ENCODE data around the gene SPRED2. TPM values are rescaled to one million over a fixed set of nuclear protein-coding genes. Genes with fewer than 3 reads are reported as not detected.
A peak's percentile ranks its signal among the peaks of the same experiment; 100 is the strongest.

SPRED2 gene
- total and polyA plus RNA-seq, 2 experiments from 2014 or later, result 19.7 to 20.3 TPM

DNA sequence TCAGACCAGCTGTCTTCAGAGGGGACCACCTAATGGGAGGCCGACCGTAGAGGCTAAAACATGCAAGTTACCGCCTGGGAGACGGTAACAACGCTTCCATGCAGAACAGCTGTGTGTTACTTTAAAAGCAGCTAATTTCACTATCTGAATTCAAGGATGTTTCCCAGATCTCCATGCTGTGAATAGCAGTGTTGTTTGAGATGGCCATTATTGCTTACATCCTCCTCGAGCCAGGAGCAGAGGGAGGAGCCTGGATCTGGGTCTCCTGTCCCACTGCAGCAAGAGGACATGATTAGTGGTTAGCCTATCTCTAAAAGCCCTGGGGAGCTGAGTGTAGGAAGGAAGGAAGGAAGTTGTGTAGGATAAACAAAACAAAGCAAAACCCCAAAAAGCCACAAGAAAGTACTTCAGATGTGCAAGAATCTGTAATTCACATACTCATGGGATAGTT lies 153.8 kb downstream of the SPRED2 start:
- H3K4me2 ChIP-seq (ENCODE audit: unreplicated experiment), result no peak overlapping the region
- H2AFZ ChIP-seq, result no peak overlapping the region
- no peaks in the 10 kb centered on the region for H3K9me3 ChIP-seq (ENCODE audit: low read depth)
- DNase-seq, result no peak
- no peak overlapping the region for H3K27ac ChIP-seq
- 72 to 75% methylated on average over 6 of the region's 6 CpGs for WGBS, 2 experiments (ENCODE audit: low coverage in 1 of 2, low lambda C conversion rate in 2 of 2, missing lambda C conversion rate in 2 of 2)
- H3K4me3 ChIP-seq, result no peak overlapping the region
- in situ Hi-C loops (cut with MboI), result no loop called here
- H3K79me2 ChIP-seq (ENCODE audit: insufficient read depth), result no peaks in the 10 kb centered on the region
- TF ChIP-seq EZH2phosphoT487 (IDR thresholded peaks at IDR 0.05; ENCODE audit: insufficient read depth, low read depth) (no peak), EZH2 (IDR thresholded peaks at IDR 0.05; ENCODE audit: insufficient read depth, poor library complexity, severe bottlenecking) (no peak)
- H3K9me2 ChIP-seq (ENCODE audit: insufficient read depth), result no peaks in the 10 kb centered on the region
- peaks cover 11% of the 10 kb centered on the region for H3K36me3 ChIP-seq (ENCODE audit: low read depth)
- H3K4me1 ChIP-seq (ENCODE audit: insufficient read depth), result peaks cover 5% of the 10 kb centered on the region; the same call in 1 of the 2 replicates
- H3F3A ChIP-seq (ENCODE audit: insufficient read depth), result peaks cover 39% of the 10 kb centered on the region
- H3K27me3 ChIP-seq (replicated peaks; ENCODE audit: insufficient read depth), result no peaks in the 10 kb centered on the region
- no peak overlapping the region for H3K9ac ChIP-seq
- H4K20me1 ChIP-seq (ENCODE audit: insufficient read depth), result no peaks in the 10 kb centered on the region

DNA sequence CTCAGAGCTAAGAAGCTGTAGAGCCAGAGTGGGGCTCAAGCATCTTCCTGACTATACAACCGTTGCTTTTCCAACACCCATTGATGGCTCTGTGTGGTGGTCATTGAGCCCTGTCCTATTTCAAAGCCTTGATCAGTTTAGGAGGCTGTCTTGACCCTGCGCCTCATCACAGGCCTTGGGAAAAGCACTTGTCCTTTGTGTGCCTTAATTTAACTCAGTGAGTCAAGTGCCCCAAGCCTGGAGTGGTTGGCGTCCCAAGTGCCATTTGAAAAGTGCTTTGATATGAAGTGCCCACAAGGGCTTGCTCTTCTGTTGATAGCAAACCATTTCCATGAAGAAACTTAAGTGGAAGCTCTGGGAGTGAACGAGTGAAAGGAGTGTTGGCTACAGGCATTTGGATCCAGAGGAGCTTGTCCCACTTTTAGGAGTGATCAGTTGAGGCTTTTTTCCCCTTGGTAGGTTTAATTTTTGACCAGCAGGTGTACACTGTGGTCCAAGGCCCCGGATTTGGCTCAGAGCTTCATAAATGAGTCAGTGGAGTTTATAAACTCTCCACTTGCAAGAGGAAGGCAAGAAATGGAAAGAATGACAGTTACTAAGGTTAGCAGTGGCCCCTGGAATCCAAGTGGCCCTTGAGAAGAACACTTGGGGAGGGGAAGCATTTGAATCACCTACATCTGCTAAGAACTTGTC lies 154.5 kb downstream of the SPRED2 start:
- WGBS, 2 experiments (ENCODE audit: low coverage in 1 of 2, low lambda C conversion rate in 2 of 2, missing lambda C conversion rate in 2 of 2), result 77 to 83% methylated on average over 5 of the region's 5 CpGs
- Histone ChIP-seq H3K79me2 (ENCODE audit: insufficient read depth) (no peaks in the 10 kb centered on the region), H3K9me2 (ENCODE audit: insufficient read depth) (no peaks in the 10 kb centered on the region), H3K27ac (no peak overlapping the region), H3K9me3 (ENCODE audit: low read depth) (no peaks in the 10 kb centered on the region), H3K36me3 (ENCODE audit: low read depth) (peaks cover 15% of the 10 kb centered on the region), H3K27me3 (replicated peaks; ENCODE audit: insufficient read depth) (no peaks in the 10 kb centered on the region), H3F3A (ENCODE audit: insufficient read depth) (peaks cover 41% of the 10 kb centered on the region), H3K9ac (no peak overlapping the region), H4K20me1 (ENCODE audit: insufficient read depth) (no peaks in the 10 kb centered on the region), H3K4me3 (no peak overlapping the region), H3K4me1 (ENCODE audit: insufficient read depth) (peaks cover 5% of the 10 kb centered on the region; the same call in 1 of the 2 replicates), H2AFZ (no peak overlapping the region), H3K4me2 (ENCODE audit: unreplicated experiment) (no peak overlapping the region)
- peak; percentile 57 for DNase-seq
- in situ Hi-C loops (cut with MboI), result no loop called here
- TF ChIP-seq EZH2phosphoT487 (IDR thresholded peaks at IDR 0.05; ENCODE audit: insufficient read depth, low read depth), result no peak
- no peak for TF ChIP-seq EZH2 (IDR thresholded peaks at IDR 0.05; ENCODE audit: insufficient read depth, poor library complexity, severe bottlenecking)

DNA sequence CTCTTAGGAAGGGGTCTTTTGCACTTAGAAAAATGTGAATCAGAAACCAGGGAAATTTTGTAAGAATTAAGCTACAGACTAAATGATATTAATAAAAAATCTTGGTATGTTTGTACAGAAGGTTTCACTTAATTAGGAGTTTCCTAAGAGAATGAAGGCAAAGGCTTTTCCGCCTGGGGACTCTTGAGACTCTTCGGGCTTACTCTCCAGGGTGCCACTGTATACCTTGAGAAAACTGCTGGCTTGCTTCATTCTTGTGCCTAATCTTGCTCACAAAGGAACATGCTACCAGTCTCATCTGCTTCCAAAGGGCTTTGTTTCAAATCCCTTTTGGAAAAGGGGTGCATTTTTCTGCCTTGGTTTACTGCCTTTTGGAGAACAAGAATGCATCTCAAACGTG lies 155.3 kb downstream of the SPRED2 start:
- H3F3A ChIP-seq (ENCODE audit: insufficient read depth), result peaks cover 47% of the 10 kb centered on the region
- H3K27me3 ChIP-seq (replicated peaks; ENCODE audit: insufficient read depth), result no peaks in the 10 kb centered on the region
- peaks cover 5% of the 10 kb centered on the region; the same call in 1 of the 2 replicates for H3K4me1 ChIP-seq (ENCODE audit: insufficient read depth)
- TF ChIP-seq EZH2phosphoT487 (IDR thresholded peaks at IDR 0.05; ENCODE audit: insufficient read depth, low read depth), result no peak
- TF ChIP-seq EZH2 (IDR thresholded peaks at IDR 0.05; ENCODE audit: insufficient read depth, poor library complexity, severe bottlenecking), result no peak
- no peak overlapping the region for H3K9ac ChIP-seq
- 71 to 73% methylated on average over 3 of the region's 3 CpGs for WGBS, 2 experiments (ENCODE audit: low coverage in 1 of 2, low lambda C conversion rate in 2 of 2, missing lambda C conversion rate in 2 of 2)
- no peak overlapping the region for H3K4me3 ChIP-seq
- H3K79me2 ChIP-seq (ENCODE audit: insufficient read depth), result no peaks in the 10 kb centered on the region
- in situ Hi-C loops (cut with MboI), result no loop called here
- H2AFZ ChIP-seq, result no peak overlapping the region
- no peaks in the 10 kb centered on the region for H4K20me1 ChIP-seq (ENCODE audit: insufficient read depth)
- no peak overlapping the region for H3K27ac ChIP-seq
- DNase-seq, result no peak
- no peaks in the 10 kb centered on the region for H3K9me2 ChIP-seq (ENCODE audit: insufficient read depth)
- H3K9me3 ChIP-seq (ENCODE audit: low read depth), result no peaks in the 10 kb centered on the region
- H3K36me3 ChIP-seq (ENCODE audit: low read depth), result peaks cover 24% of the 10 kb centered on the region
- H3K4me2 ChIP-seq (ENCODE audit: unreplicated experiment), result no peak overlapping the region

GRCh38 chr2:65276609-65277008 lies 155.8 kb downstream of the SPRED2 start:
- in situ Hi-C loops (cut with MboI), result no loop called here
- peaks cover 5% of the 10 kb centered on the region; the same call in 1 of the 2 replicates for H3K4me1 ChIP-seq (ENCODE audit: insufficient read depth)
- no peak overlapping the region for H3K4me2 ChIP-seq (ENCODE audit: unreplicated experiment)
- H3K27me3 ChIP-seq (replicated peaks; ENCODE audit: insufficient read depth), result no peaks in the 10 kb centered on the region
- TF ChIP-seq EZH2phosphoT487 (IDR thresholded peaks at IDR 0.05; ENCODE audit: insufficient read depth, low read depth) (no peak), EZH2 (IDR thresholded peaks at IDR 0.05; ENCODE audit: insufficient read depth, poor library complexity, severe bottlenecking) (no peak)
- H2AFZ ChIP-seq, result no peak overlapping the region
- DNase-seq, result no peak
- H3K4me3 ChIP-seq, result no peak overlapping the region
- no peaks in the 10 kb centered on the region for H3K9me2 ChIP-seq (ENCODE audit: insufficient read depth)
- no peaks in the 10 kb centered on the region for H4K20me1 ChIP-seq (ENCODE audit: insufficient read depth)
- 61% methylated on average over 5 of the region's 5 CpGs for WGBS, 2 experiments (ENCODE audit: low coverage in 1 of 2, low lambda C conversion rate in 2 of 2, missing lambda C conversion rate in 2 of 2)
- H3K36me3 ChIP-seq (ENCODE audit: low read depth), result peaks cover 28% of the 10 kb centered on the region
- H3K9ac ChIP-seq, result no peak overlapping the region
- peaks cover 47% of the 10 kb centered on the region for H3F3A ChIP-seq (ENCODE audit: insufficient read depth)
- no peaks in the 10 kb centered on the region for H3K79me2 ChIP-seq (ENCODE audit: insufficient read depth)
- no peaks in the 10 kb centered on the region for H3K9me3 ChIP-seq (ENCODE audit: low read depth)
- H3K27ac ChIP-seq, result no peak overlapping the region
